HEK293 (cell line): ENCODE results near the gene FOXO1.

ENCODE experiments used
- BCL11A ChIP-seq: fragments of 450-650 bp; formaldehyde crosslinking; IDR thresholded peaks from 2 replicates; pipeline ENCODE4 v1.5.1; 2016; ENCODE audit warnings: low read depth, missing biosample characterization, missing genetic modification characterization
- SCRT2 ChIP-seq: fragments of 450-650 bp; formaldehyde crosslinking; IDR thresholded peaks from 2 replicates; pipeline ENCODE4 v1.5.1; 2016; ENCODE audit warnings: missing biosample characterization, missing genetic modification characterization
- ZNF366 ChIP-seq: fragments of 450-650 bp; formaldehyde crosslinking; conservative IDR thresholded peaks from 2 replicates; pipeline ENCODE4 v1.5.1; 2016; ENCODE audit warnings: missing biosample characterization, missing genetic modification characterization
- ZNF398 ChIP-seq: fragments of 450-650 bp; formaldehyde crosslinking; IDR thresholded peaks from 2 replicates; pipeline ENCODE4 v1.5.1; 2017; ENCODE audit warnings: missing biosample characterization, missing genetic modification characterization
- ZNF416 ChIP-seq: fragments of 450-650 bp; formaldehyde crosslinking; IDR thresholded peaks from 2 replicates; pipeline ENCODE4 v1.5.1; 2016; ENCODE audit warnings: missing biosample characterization, missing genetic modification characterization
- TF ChIP-seq, protein P1 (sequence below): fragments of 450-650 bp; formaldehyde crosslinking; IDR thresholded peaks from 2 replicates; pipeline ENCODE4 v1.5.1; 2016; ENCODE audit warnings: missing biosample characterization, missing genetic modification characterization
- TF ChIP-seq, protein P2 (sequence below): fragments of 450-650 bp; formaldehyde crosslinking; IDR thresholded peaks from 2 replicates; pipeline ENCODE4 v1.5.1; 2016; ENCODE audit warnings: missing biosample characterization, missing genetic modification characterization
- TF ChIP-seq, protein P3 (sequence below): sonication (generic); formaldehyde crosslinking; IDR thresholded peaks from 2 replicates; pipeline ENCODE4 v1.8.1; 2022; ENCODE audit warnings: mild to moderate bottlenecking, moderate library complexity, missing genetic modification reagents

- TF ChIP-seq, protein P1, sequence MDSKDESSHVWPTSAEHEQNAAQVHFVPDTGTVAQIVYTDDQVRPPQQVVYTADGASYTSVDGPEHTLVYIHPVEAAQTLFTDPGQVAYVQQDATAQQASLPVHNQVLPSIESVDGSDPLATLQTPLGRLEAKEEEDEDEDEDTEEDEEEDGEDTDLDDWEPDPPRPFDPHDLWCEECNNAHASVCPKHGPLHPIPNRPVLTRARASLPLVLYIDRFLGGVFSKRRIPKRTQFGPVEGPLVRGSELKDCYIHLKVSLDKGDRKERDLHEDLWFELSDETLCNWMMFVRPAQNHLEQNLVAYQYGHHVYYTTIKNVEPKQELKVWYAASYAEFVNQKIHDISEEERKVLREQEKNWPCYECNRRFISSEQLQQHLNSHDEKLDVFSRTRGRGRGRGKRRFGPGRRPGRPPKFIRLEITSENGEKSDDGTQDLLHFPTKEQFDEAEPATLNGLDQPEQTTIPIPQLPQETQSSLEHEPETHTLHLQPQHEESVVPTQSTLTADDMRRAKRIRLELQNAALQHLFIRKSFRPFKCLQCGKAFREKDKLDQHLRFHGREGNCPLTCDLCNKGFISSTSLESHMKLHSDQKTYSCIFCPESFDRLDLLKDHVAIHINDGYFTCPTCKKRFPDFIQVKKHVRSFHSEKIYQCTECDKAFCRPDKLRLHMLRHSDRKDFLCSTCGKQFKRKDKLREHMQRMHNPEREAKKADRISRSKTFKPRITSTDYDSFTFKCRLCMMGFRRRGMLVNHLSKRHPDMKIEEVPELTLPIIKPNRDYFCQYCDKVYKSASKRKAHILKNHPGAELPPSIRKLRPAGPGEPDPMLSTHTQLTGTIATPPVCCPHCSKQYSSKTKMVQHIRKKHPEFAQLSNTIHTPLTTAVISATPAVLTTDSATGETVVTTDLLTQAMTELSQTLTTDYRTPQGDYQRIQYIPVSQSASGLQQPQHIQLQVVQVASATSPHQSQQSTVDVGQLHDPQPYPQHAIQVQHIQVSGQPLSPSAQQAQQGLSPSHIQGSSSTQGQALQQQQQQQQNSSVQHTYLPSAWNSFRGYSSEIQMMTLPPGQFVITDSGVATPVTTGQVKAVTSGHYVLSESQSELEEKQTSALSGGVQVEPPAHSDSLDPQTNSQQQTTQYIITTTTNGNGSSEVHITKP (tag by site-specific recombination) = no peak
- TF ChIP-seq BCL11A (no peak), ZNF416 (tag by site-specific recombination) (no peak), ZNF398 (no peak), SCRT2 (tag by site-specific recombination) (no peak), ZNF366 (no peak)
- TF ChIP-seq, protein P2, sequence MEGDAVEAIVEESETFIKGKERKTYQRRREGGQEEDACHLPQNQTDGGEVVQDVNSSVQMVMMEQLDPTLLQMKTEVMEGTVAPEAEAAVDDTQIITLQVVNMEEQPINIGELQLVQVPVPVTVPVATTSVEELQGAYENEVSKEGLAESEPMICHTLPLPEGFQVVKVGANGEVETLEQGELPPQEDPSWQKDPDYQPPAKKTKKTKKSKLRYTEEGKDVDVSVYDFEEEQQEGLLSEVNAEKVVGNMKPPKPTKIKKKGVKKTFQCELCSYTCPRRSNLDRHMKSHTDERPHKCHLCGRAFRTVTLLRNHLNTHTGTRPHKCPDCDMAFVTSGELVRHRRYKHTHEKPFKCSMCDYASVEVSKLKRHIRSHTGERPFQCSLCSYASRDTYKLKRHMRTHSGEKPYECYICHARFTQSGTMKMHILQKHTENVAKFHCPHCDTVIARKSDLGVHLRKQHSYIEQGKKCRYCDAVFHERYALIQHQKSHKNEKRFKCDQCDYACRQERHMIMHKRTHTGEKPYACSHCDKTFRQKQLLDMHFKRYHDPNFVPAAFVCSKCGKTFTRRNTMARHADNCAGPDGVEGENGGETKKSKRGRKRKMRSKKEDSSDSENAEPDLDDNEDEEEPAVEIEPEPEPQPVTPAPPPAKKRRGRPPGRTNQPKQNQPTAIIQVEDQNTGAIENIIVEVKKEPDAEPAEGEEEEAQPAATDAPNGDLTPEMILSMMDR = no peak
- TF ChIP-seq, protein P3, sequence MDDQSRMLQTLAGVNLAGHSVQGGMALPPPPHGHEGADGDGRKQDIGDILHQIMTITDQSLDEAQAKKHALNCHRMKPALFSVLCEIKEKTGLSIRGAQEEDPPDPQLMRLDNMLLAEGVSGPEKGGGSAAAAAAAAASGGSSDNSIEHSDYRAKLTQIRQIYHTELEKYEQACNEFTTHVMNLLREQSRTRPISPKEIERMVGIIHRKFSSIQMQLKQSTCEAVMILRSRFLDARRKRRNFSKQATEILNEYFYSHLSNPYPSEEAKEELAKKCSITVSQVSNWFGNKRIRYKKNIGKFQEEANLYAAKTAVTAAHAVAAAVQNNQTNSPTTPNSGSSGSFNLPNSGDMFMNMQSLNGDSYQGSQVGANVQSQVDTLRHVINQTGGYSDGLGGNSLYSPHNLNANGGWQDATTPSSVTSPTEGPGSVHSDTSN (CRISPR knock-in tag) = no peak
Observed at GRCh38 chr13:40519637-40520036, 146.8 kb downstream of the FOXO1 start.
